Astrocyte (in vitro differentiated cells and primary cell): ENCODE results near the gene EYA2. TPM values are rescaled to one million over a fixed set of nuclear protein-coding genes. Genes with fewer than 3 reads are reported as not detected.
"Not testable (repeated sequence)": the region's sequence is repeated elsewhere in the genome, so short reads cannot be mapped to it uniquely, and the experiment has no call there.

Source experiments
- DNase-seq: peaks from one replicate; pipeline ENCODE4 v3.0.0-alpha.2; 2010; ENCODE audit warnings: low read depth
- FAIRE-seq: peaks from 2 replicates; lab custom pipeline; 2011; peaks lifted over from hg19 to GRCh38; lab: Jason Lieb, UNC
- H2AFZ ChIP-seq: 2 replicates; pipeline ENCODE4 v1.6.0; 2012; ENCODE audit warnings: low read depth, low read length, inconsistent platforms
- H3K27ac ChIP-seq: 2 replicates; pipeline ENCODE4 v1.5.1; 2011; ENCODE audit warnings: low read depth, low read length, inconsistent platforms
- H3K27me3 ChIP-seq: 2 replicates; pipeline ENCODE4 v1.6.0; 2011; ENCODE audit warnings: low read length, inconsistent platforms; ENCODE audit not compliant: insufficient read depth
- H3K36me3 ChIP-seq: 2 replicates; pipeline ENCODE4 v1.5.1; 2011; ENCODE audit warnings: low read length, inconsistent platforms; ENCODE audit not compliant: insufficient read depth
- H3K4me1 ChIP-seq: 2 replicates; pipeline ENCODE4 v1.5.1; 2011; ENCODE audit warnings: low read length, inconsistent platforms; ENCODE audit not compliant: insufficient read depth
- H3K4me2 ChIP-seq: 2 replicates; pipeline ENCODE4 v1.6.0; 2012; ENCODE audit warnings: low read length, inconsistent platforms
- H3K4me3 ChIP-seq: 2 replicates; pipeline ENCODE4 v1.5.1; 2011; ENCODE audit warnings: low read depth, mild to moderate bottlenecking, low read length, inconsistent platforms; ENCODE audit not compliant: insufficient read depth
- H3K79me2 ChIP-seq: 2 replicates; pipeline ENCODE4 v1.6.0; 2012; ENCODE audit warnings: mild to moderate bottlenecking, low read length, inconsistent platforms; ENCODE audit not compliant: insufficient read depth
- H3K9ac ChIP-seq: 2 replicates; pipeline ENCODE4 v1.6.0; 2012; ENCODE audit warnings: mild to moderate bottlenecking, low read length, inconsistent platforms
- H3K9me3 ChIP-seq: 2 replicates; pipeline ENCODE4 v1.5.1; 2012; ENCODE audit warnings: low read depth, mild to moderate bottlenecking, low read length, inconsistent platforms; ENCODE audit not compliant: insufficient read depth
- H4K20me1 ChIP-seq: 2 replicates; pipeline ENCODE4 v1.6.0; 2012; ENCODE audit warnings: low read length, inconsistent platforms; ENCODE audit not compliant: insufficient read depth
- H3K27ac Mint-ChIP-seq: one replicate; pipeline ENCODE4 v1.8.0; 2021; ENCODE audit warnings: mild to moderate bottlenecking, mixed read lengths; ENCODE audit not compliant: unreplicated experiment
- H3K27me3 Mint-ChIP-seq: one replicate; pipeline ENCODE4 v1.8.0; 2021; ENCODE audit warnings: low read depth, mixed read lengths; ENCODE audit not compliant: unreplicated experiment
- H3K36me3 Mint-ChIP-seq: one replicate; pipeline ENCODE4 v1.8.0; 2021; ENCODE audit warnings: low read depth, mixed read lengths; ENCODE audit not compliant: unreplicated experiment
- H3K4me1 Mint-ChIP-seq: one replicate; pipeline ENCODE4 v1.8.0; 2021; ENCODE audit warnings: low read depth, mixed read lengths; ENCODE audit not compliant: unreplicated experiment
- H3K4me3 Mint-ChIP-seq: one replicate; pipeline ENCODE4 v1.8.0; 2021; ENCODE audit warnings: mild to moderate bottlenecking, moderate library complexity, mixed read lengths; ENCODE audit not compliant: unreplicated experiment
- H3K9me3 Mint-ChIP-seq: one replicate; pipeline ENCODE4 v1.8.0; 2021; ENCODE audit warnings: mild to moderate bottlenecking, mixed read lengths; ENCODE audit not compliant: unreplicated experiment
- CTCF ChIP-seq: IDR thresholded peaks from 2 replicates; pipeline ENCODE4 v1.5.1; 2011; ENCODE audit warnings: low read depth, mild to moderate bottlenecking, inconsistent platforms, low read length, moderate library complexity; ENCODE audit not compliant: insufficient read depth
- EZH2 ChIP-seq: IDR thresholded peaks from 2 replicates; pipeline ENCODE4 v1.6.1; 2012; ENCODE audit warnings: mild to moderate bottlenecking, low read length, inconsistent platforms; ENCODE audit not compliant: insufficient read depth
- total RNA-seq: library from RNA; stranded (reverse); gene quantifications from 2 replicates; pipeline ENCODE4 v1.2.1, GENCODE V29; 2021

EYA2 gene
- total RNA-seq, 1 donor from 2014 or later: 1.5 TPM

GRCh38 chr20:47175493-47175892 lies 280.9 kb downstream of the EYA2 start:
- Histone ChIP-seq H4K20me1 (no peaks in the 10 kb centered on the region), H3K4me1 (peaks cover 2% of the 10 kb centered on the region), H3K9ac (no peak overlapping the region), H3K9me3 (no peaks in the 10 kb centered on the region), H3K4me2 (no peak overlapping the region), H2AFZ (no peak overlapping the region), H3K36me3 (no peaks in the 10 kb centered on the region), H3K27me3 (peaks cover 18% of the 10 kb centered on the region), H3K4me3 (no peak overlapping the region), H3K27ac (no peak overlapping the region), H3K79me2 (no peaks in the 10 kb centered on the region)
- TF ChIP-seq CTCF (no peak), EZH2 (no peak)
- FAIRE-seq (no peak), DNase-seq (no peak)
- H3K27ac Mint-ChIP-seq: no peak overlapping the region
- no peaks in the 10 kb centered on the region for H3K36me3 Mint-ChIP-seq
- no peaks in the 10 kb centered on the region for H3K4me1 Mint-ChIP-seq
- no peak overlapping the region for H3K4me3 Mint-ChIP-seq
- H3K27me3 Mint-ChIP-seq: peaks cover 14% of the 10 kb centered on the region
- no peaks in the 10 kb centered on the region for H3K9me3 Mint-ChIP-seq

- not testable (repeated sequence) for H2AFZ ChIP-seq, H3K27me3 Mint-ChIP-seq, H3K27ac Mint-ChIP-seq, H3K4me3 Mint-ChIP-seq, H3K4me2 ChIP-seq, H3K27ac ChIP-seq, H3K9me3 ChIP-seq, H3K4me1 Mint-ChIP-seq, FAIRE-seq, H4K20me1 ChIP-seq, H3K9me3 Mint-ChIP-seq, DNase-seq, H3K4me3 ChIP-seq, H3K36me3 Mint-ChIP-seq, H3K36me3 ChIP-seq, H3K4me1 ChIP-seq, H3K9ac ChIP-seq, H3K79me2 ChIP-seq
- peaks cover 12% of the 10 kb centered on the region for H3K27me3 ChIP-seq
These were observed 281.6 kb downstream of the EYA2 start for GRCh38 chr20:47176217-47176616.

- no peaks in the 10 kb centered on the region for H3K4me1 ChIP-seq
These were observed 283.6 kb downstream of the EYA2 start for GRCh38 chr20:47178277-47178676.

More at GRCh38 chr20:47178277-47178676, 283.6 kb downstream of the EYA2 start:
- Mint-ChIP-seq H3K4me1 (peaks cover 3% of the 10 kb centered on the region), H3K4me3 (no peak overlapping the region), H3K27ac (no peak overlapping the region), H3K9me3 (no peaks in the 10 kb centered on the region), H3K36me3 (no peaks in the 10 kb centered on the region), H3K27me3 (peaks cover 11% of the 10 kb centered on the region)
- Histone ChIP-seq H3K9ac (no peak overlapping the region), H3K79me2 (no peaks in the 10 kb centered on the region), H3K36me3 (no peaks in the 10 kb centered on the region), H3K4me3 (no peak overlapping the region), H4K20me1 (no peaks in the 10 kb centered on the region), H3K9me3 (no peaks in the 10 kb centered on the region), H2AFZ (no peak overlapping the region), H3K27me3 (peaks cover 9% of the 10 kb centered on the region), H3K4me2 (no peak overlapping the region), H3K27ac (no peak overlapping the region)
- FAIRE-seq (no peak), DNase-seq (no peak)
- TF ChIP-seq EZH2 (no peak), CTCF (no peak)
